ENCODE measurements around the gene FRS3.

FRS3 gene

DNA sequence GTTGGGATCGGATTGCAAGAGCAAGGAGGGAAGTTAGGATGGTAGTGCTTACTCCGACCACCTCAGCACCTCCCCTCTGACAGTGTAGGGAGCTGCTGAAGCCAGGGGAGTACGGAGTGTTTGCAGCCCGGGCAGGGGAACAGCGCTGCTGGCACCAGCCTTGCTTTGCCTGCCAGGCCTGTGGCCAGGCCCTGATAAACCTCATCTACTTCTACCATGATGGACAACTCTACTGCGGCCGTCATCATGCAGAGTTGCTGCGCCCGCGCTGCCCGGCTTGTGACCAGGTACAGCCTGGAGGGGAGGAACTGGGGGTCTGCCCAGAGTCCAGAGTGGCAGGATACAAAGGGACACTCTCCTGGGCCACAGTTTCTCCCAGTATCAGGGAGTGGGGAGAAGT lies 5.6 kb upstream of the FRS3 start:
- no peak for DNase-seq (ENCODE audit: low read depth)
- H3K4me3 ChIP-seq (ENCODE audit: low read length): no peak overlapping the region
- no peak for TF ChIP-seq CTCF (IDR thresholded peaks at IDR 0.05; ENCODE audit: insufficient read depth, low read depth, low read length, missing control alignments)

- TF ChIP-seq CTCF (IDR thresholded peaks at IDR 0.05; ENCODE audit: insufficient read depth, low read depth, low read length, missing control alignments): no peak
- no peak overlapping the region for H3K4me3 ChIP-seq (ENCODE audit: low read length)
- DNase-seq (ENCODE audit: low read depth): peak; percentile 57
Measured at GRCh38 chr6:41784581-41785171, 5.0 kb upstream of the FRS3 start.

DNA sequence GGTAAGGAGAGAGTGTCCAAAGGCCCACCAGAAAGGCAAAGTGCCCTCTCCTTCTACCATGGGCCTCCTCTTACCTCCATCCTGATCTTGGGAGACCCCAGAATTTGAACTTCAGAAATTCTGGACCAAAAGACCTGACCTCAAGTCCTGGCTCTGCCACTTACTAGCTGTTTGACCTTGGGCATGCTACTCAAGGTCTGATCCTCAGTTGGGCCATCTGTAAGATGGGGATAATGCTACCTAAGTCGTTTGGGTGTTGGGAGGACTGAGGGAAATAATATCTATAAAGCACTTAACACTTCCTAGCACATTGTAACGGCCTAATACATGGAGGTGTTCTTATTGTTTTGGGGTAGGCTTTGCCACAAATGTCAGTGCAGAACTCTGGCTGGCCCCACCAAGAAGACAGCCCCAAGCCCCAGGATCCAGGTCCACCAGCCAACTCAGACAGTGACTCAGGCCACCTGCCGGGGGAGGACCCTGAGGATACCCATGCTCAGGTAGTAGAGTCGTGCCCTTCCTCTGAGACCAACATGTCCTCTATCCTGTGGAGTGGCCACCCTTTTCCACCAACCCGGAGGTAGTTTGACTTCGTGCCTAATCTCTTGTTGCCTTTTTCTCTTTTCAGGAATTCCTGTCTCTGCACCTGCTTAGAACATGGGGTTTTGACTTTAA lies 3.5 kb upstream of the FRS3 start:
- DNase-seq (ENCODE audit: low read depth): no peak
- no peak for TF ChIP-seq CTCF (IDR thresholded peaks at IDR 0.05; ENCODE audit: insufficient read depth, low read depth, low read length, missing control alignments)
- no peak overlapping the region for H3K4me3 ChIP-seq (ENCODE audit: low read length)

GRCh38 chr6:41781366-41781730 lies 1.6 kb upstream of the FRS3 start:
- peak overlapping the region; percentile 66 for H3K4me3 ChIP-seq (ENCODE audit: low read length)
- DNase-seq (ENCODE audit: low read depth): no peak
- no peak for TF ChIP-seq CTCF (IDR thresholded peaks at IDR 0.05; ENCODE audit: insufficient read depth, low read depth, low read length, missing control alignments)

DNA sequence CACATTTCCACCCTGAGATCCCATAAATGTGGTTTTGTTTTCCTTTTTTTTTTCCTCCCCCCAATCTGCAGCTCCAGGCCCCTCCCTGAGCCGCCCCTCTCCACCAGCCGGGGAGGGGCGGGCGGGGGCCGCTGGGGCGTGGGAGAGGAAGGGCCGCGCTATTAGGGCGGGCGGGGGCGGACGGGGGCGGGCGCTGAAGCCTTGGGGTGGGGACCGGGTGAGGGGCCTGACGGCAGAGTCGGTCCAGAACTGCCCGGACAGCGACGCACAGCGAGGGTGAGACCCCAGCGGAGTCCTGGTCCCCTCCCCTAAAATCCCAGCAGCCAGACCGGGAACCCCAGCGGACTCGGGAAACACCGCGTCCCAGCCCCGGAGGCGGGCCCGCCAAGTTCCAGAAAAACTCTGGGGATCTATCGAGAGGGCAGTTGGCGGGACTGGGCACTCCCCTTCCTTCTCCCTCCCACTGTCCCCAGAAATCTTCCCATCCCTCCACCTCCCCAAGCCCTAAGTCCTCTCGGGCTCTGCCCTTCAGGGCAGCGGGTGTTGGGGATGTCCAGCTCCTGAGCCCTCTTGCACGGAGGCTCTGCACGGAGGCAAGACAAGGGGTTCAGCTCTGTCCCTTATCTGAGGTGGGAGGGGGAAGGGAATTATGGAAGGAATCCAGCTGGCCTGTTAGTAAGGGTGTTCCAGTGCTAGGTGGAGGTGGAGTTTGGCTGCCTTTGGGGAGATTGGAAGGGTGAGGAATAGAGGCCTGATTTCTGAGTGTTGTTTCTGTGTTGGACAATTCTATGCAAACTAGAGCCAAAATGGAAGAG lies 1.1 kb upstream of the FRS3 start, which contains the start of gene PRICKLE4:
PRICKLE4 (plus strand) TSS at position 232 of the 815 bp plus-strand sequence. CDS start 2,692 bp downstream, outside the sequence.
- DNase-seq (ENCODE audit: low read depth): peak; percentile 40
- no peak for TF ChIP-seq CTCF (IDR thresholded peaks at IDR 0.05; ENCODE audit: insufficient read depth, low read depth, low read length, missing control alignments)
- peak within 1 kb of the TSS; percentile 66 for H3K4me3 ChIP-seq (ENCODE audit: low read length)

- peak overlapping the region; percentile 52 for H3K4me3 ChIP-seq (ENCODE audit: low read length)
- no peak for DNase-seq (ENCODE audit: low read depth)
- TF ChIP-seq CTCF (IDR thresholded peaks at IDR 0.05; ENCODE audit: insufficient read depth, low read depth, low read length, missing control alignments): no peak
Measured at GRCh38 chr6:41779336-41779735, 364 bp downstream of the FRS3 start.

Data from epithelial cell of esophagus (primary cell).